Naive B cell (primary cell): ENCODE data around the gene SNUPN. TPM values are rescaled to one million over a fixed set of nuclear protein-coding genes. Genes with fewer than 3 reads are reported as not detected.

ENCODE experiments used
- polyA plus RNA-seq, 6 donors: library from polyadenylated mRNA; unstranded; fragments of 300-500 nt; fragmentation: Illumina TruSeq; gene quantifications; one replicate each; pipeline ENCODE4 v1.2.3, GENCODE V29; 2021; ENCODE audit warnings: low read depth in 6 of 6

The SNUPN gene
- polyA plus RNA-seq, 6 donors from 2014 or later = 17.0 to 27.9 (median 22.5) TPM

Other genes starting within 250 kb of the SNUPN start
- gene SIN3A, start 174.0 kb downstream of the SNUPN start, polyA plus RNA-seq = 10 to 100 TPM; 14.2 to 21.4 (median 15.5) TPM
- gene PTPN9, start 46.4 kb downstream of the SNUPN start, polyA plus RNA-seq = 10 to 100 TPM in 5 of 6 donors, 1 to 10 TPM in 1; 9.7 to 24.7 (median 15.9) TPM
- gene IMP3, start 14.5 kb upstream of the SNUPN start, polyA plus RNA-seq = 100 to 1,000 TPM; 173 to 270 (median 228) TPM
- gene SNX33, start 22.2 kb upstream of the SNUPN start, polyA plus RNA-seq = under 1 TPM in 1 of 6 donors, not detected in 5; 0.13 TPM
- gene CSPG4, start 87.1 kb upstream of the SNUPN start, polyA plus RNA-seq = under 1 TPM in 2 of 6 donors, not detected in 4; 0.03 to 0.07 TPM
- 10 to 100 TPM; 10.9 to 18.1 (median 13.4) TPM for gene UBE2Q2, start 217.7 kb upstream of the SNUPN start, polyA plus RNA-seq